Subcutaneous adipose tissue (tissue), 4 donors: ENCODE data around the gene MARCKS. TPM values are rescaled to one million over a fixed set of nuclear protein-coding genes. Genes with fewer than 3 reads are reported as not detected.

Experiments used
- total RNA-seq, 4 donors: library from RNA; depleted of rRNA; stranded (reverse); fragments of >200 nt; gene quantifications; one replicate each; pipeline ENCODE4 v1.1.0, GENCODE V29; 2016
- TF ChIP-seq, protein P1 (sequence below): fragments of 450-650 bp; IDR thresholded peaks from one replicate; pipeline ENCODE4 v1.5.1; 2016; ENCODE audit warnings: low read depth, mild to moderate bottlenecking, control low read depth, antibody characterized with exemption, moderate library complexity

Gene MARCKS
- total RNA-seq, 4 donors from 2014 or later, result 18.4 to 48.8 (median 22.3) TPM

DNA sequence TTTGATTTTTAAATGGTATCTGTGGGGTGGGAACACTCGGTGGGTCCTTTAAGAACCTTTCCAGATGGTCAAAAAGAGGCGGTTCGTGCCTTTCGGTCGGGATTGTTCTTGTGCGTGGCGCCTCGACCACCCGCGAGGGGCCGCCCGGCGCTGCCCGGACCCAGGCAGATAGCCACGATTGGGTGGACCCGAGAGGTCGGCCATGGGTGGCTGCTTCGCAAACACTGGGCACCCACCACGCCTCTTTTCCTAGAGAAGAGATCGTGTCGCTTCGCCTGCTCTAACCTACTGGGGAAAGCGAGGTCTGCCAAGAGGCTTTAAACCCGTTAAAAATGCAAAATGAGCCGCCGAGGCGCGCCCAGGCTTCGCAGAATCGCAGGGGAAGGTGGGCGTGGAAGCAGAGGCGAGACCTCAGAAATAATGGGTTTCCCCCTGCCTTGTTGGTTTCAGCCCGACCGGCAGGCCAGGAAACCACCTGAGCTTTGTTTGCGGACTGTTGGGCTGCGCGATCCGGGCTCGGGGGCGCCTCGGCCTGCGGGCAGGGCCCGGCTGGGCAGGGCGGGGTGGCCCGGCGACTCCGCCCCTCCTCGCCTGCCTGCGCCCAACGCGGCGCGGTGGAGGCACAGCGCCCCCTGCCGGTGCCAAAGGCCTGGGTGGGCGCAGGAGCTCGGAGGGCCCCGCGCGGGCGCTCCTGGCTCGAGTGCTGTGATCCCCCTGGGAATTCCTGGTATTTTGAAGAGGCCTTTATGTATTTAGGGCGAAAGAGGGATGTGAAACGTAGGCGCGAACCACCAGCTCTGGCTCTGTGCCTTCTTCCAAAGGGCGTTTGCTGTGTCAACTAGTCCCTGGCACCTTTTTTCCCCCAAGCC, 1.6 kb downstream of the MARCKS start:
- TF ChIP-seq, protein P1, sequence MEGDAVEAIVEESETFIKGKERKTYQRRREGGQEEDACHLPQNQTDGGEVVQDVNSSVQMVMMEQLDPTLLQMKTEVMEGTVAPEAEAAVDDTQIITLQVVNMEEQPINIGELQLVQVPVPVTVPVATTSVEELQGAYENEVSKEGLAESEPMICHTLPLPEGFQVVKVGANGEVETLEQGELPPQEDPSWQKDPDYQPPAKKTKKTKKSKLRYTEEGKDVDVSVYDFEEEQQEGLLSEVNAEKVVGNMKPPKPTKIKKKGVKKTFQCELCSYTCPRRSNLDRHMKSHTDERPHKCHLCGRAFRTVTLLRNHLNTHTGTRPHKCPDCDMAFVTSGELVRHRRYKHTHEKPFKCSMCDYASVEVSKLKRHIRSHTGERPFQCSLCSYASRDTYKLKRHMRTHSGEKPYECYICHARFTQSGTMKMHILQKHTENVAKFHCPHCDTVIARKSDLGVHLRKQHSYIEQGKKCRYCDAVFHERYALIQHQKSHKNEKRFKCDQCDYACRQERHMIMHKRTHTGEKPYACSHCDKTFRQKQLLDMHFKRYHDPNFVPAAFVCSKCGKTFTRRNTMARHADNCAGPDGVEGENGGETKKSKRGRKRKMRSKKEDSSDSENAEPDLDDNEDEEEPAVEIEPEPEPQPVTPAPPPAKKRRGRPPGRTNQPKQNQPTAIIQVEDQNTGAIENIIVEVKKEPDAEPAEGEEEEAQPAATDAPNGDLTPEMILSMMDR, result no peak

- TF ChIP-seq, protein P1, result no peak
These were observed 2.4 kb downstream of the MARCKS start for GRCh38 chr6:113859349-113860180.

DNA sequence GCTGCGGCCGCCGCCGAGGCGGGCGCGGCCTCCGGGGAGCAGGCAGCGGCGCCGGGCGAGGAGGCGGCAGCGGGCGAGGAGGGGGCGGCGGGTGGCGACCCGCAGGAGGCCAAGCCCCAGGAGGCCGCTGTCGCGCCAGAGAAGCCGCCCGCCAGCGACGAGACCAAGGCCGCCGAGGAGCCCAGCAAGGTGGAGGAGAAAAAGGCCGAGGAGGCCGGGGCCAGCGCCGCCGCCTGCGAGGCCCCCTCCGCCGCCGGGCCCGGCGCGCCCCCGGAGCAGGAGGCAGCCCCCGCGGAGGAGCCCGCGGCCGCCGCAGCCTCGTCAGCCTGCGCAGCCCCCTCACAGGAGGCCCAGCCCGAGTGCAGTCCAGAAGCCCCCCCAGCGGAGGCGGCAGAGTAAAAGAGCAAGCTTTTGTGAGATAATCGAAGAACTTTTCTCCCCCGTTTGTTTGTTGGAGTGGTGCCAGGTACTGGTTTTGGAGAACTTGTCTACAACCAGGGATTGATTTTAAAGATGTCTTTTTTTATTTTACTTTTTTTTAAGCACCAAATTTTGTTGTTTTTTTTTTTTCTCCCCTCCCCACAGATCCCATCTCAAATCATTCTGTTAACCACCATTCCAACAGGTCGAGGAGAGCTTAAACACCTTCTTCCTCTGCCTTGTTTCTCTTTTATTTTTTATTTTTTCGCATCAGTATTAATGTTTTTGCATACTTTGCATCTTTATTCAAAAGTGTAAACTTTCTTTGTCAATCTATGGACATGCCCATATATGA, 3.2 kb downstream of the MARCKS start:
- TF ChIP-seq, protein P1, result no peak

- TF ChIP-seq, protein P1, result no peak
These were observed 5.0 kb downstream of the MARCKS start for GRCh38 chr6:113862112-113862511.

- TF ChIP-seq, protein P1, result no peak
These were observed 13.8 kb downstream of the MARCKS start for GRCh38 chr6:113870917-113871316.

- TF ChIP-seq, protein P1, result no peak
These were observed 14.8 kb downstream of the MARCKS start for GRCh38 chr6:113871975-113872374.
